OCI-M2 (cell line): Measurements from ENCODE around the gene RNASE3.
"Not testable (repeated sequence)": the region's sequence is repeated elsewhere in the genome, so short reads cannot be mapped to it uniquely, and the experiment has no call there.

Experiments used
- DNase-seq: peaks from one replicate; lab custom pipeline; 2025; ENCODE audit not compliant: unreplicated experiment; lab: John Stamatoyannopoulos, UW

RNASE3 gene

GRCh38 chr14:20910822-20911221 is 19.6 kb downstream of the RNASE3 start:
- DNase-seq, result not testable (repeated sequence)

- not testable (repeated sequence) for DNase-seq
Measured at GRCh38 chr14:20919038-20919756, 28.0 kb downstream of the RNASE3 start.

GRCh38 chr14:20923766-20924297 is 32.6 kb downstream of the RNASE3 start:
- DNase-seq, result not testable (repeated sequence)

GRCh38 chr14:20934148-20934762 is 43.1 kb downstream of the RNASE3 start:
- DNase-seq, result no peak

- DNase-seq, result no peak
Measured at GRCh38 chr14:20935303-20935984, 44.3 kb downstream of the RNASE3 start.
